Stimulated activated CD4-positive, alpha-beta T cell treated with anti-CD3 and anti-CD28 coated beads, Interleukin-12 subunit alpha, Interleukin-12 subunit beta, amount 100 ng/mL, for 48 hours (primary cell): ENCODE data around the gene BNIPL.
A peak's percentile ranks its signal among the peaks of the same experiment; 100 is the strongest.

ENCODE experiments used
- DNase-seq, 3 donors: peaks; one replicate each; pipeline ENCODE4 v3.0.0-alpha.2; 2020; ENCODE audit warnings: low read depth in 2 of 3, low spot score in 1 of 3

The BNIPL gene

GRCh38 chr1:151056149-151056548 is 19.8 kb downstream of the BNIPL start:
- no peak for DNase-seq

GRCh38 chr1:151058692-151059091 is 22.3 kb downstream of the BNIPL start:
- no peak for DNase-seq

GRCh38 chr1:151059109-151060006 is 23.0 kb downstream of the BNIPL start, which contains the start of gene CDC42SE1:
TSS of gene CDC42SE1 (minus strand) at chr1:151059622. CDS start at chr1:151055730, 3,892 bp downstream.
- DNase-seq: peak; percentile 66 to 83 (median 74)

GRCh38 chr1:151060007-151060656 is 23.7 kb downstream of the BNIPL start, which contains the start of gene MLLT11:
TSS of gene MLLT11 (plus strand) at chr1:151060397. CDS start at chr1:151067225, 6,828 bp downstream.
- no peak for DNase-seq

- DNase-seq: no peak
Observed at GRCh38 chr1:151060657-151061421, 24.5 kb downstream of the BNIPL start.

GRCh38 chr1:151061704-151062103 is 25.3 kb downstream of the BNIPL start:
- no peak for DNase-seq

GRCh38 chr1:151062741-151063371 is 26.5 kb downstream of the BNIPL start:
- no peak for DNase-seq

- no peak for DNase-seq
Observed at GRCh38 chr1:151065089-151065645, 28.8 kb downstream of the BNIPL start.

GRCh38 chr1:151067185-151067584 is 30.8 kb downstream of the BNIPL start:
- no peak for DNase-seq

- no peak for DNase-seq
Observed at GRCh38 chr1:151069103-151069486, 32.7 kb downstream of the BNIPL start.

GRCh38 chr1:151070474-151071276 is 34.3 kb downstream of the BNIPL start, which contains the start of gene GABPB2:
TSS of gene GABPB2 (plus strand) at chr1:151070761. CDS start at chr1:151088190, 17,429 bp downstream.
- peak; percentile 84 to 90 (median 89) for DNase-seq

- DNase-seq: no peak
Observed at GRCh38 chr1:151072224-151072623, 35.8 kb downstream of the BNIPL start.

GRCh38 chr1:151085953-151086559 is 49.7 kb downstream of the BNIPL start:
- no peak for DNase-seq
